ENCODE measurements around the gene CD44. TPM values are rescaled to one million over a fixed set of nuclear protein-coding genes. Genes with fewer than 3 reads are reported as not detected.

The CD44 gene
- total RNA-seq, 4 donors from 2014 or later, result 19.5 to 32.5 (median 29.2) TPM

GRCh38 chr11:35152575-35152974 lies 13.6 kb downstream of the CD44 start:
- peaks cover 0 to 3% of the 10 kb centered on the region in 2 donors for H3K4me1 ChIP-seq
- in situ Hi-C loops (cut with MboI; ENCODE audit: low sequenced_read_pairs in 4 of 4), result loop anchor here in 1 of 4 donors (10.0 kb wide), 1 partner anchor 62 kb away; no protein-coding TSS in a partner anchor

GRCh38 chr11:35153280-35153679 lies 14.3 kb downstream of the CD44 start:
- in situ Hi-C loops (cut with MboI; ENCODE audit: low sequenced_read_pairs in 4 of 4), result loop anchor here in 1 of 4 donors (10.0 kb wide), 1 partner anchor 62 kb away; no protein-coding TSS in a partner anchor
- DNase-seq (no peak), ATAC-seq (no peak)
- intact Hi-C loops (cut with DNase I; ENCODE audit: low total_unique reads), result no loop called here
- Histone ChIP-seq H3K9me3 (no peaks in the 10 kb centered on the region), H3K27me3 (no peaks in the 10 kb centered on the region), H3K27ac (no peak overlapping the region), H3K4me3 (no peak overlapping the region), H3K4me1 (peaks cover 0 to 10% of the 10 kb centered on the region in 2 donors), H3K36me3 (no peaks in the 10 kb centered on the region)
- TF ChIP-seq CTCF (IDR thresholded peaks at IDR 0.05 in 4 of 5, conservative IDR thresholded peaks at IDR 0.05 in 1 of 5) (no peak), POLR2A (IDR thresholded peaks at IDR 0.05) (no peak)

More at GRCh38 chr11:35152575-35152974, 13.6 kb downstream of the CD44 start:
- H3K27me3 ChIP-seq, result no peaks in the 10 kb centered on the region
- TF ChIP-seq CTCF (IDR thresholded peaks at IDR 0.05 in 4 of 5, conservative IDR thresholded peaks at IDR 0.05 in 1 of 5) (no peak), POLR2A (IDR thresholded peaks at IDR 0.05) (no peak)
- no peaks in the 10 kb centered on the region for H3K9me3 ChIP-seq
- no peak for ATAC-seq
- H3K27ac ChIP-seq, result peak overlapping the region in 1 of 4 donors; percentile 18
- H3K4me3 ChIP-seq, result no peak overlapping the region
- no peak for DNase-seq
- intact Hi-C loops (cut with DNase I; ENCODE audit: low total_unique reads), result no loop called here
- no peaks in the 10 kb centered on the region for H3K36me3 ChIP-seq

- DNase-seq (no peak), ATAC-seq (no peak)
- H3K27me3 ChIP-seq, result no peaks in the 10 kb centered on the region
- intact Hi-C loops (cut with DNase I; ENCODE audit: low total_unique reads) (no loop called here), in situ Hi-C loops (cut with MboI; ENCODE audit: low sequenced_read_pairs in 4 of 4) (loop anchor here in 1 of 4 donors (10.0 kb wide), 1 partner anchor 60 kb away; no protein-coding TSS in a partner anchor)
- H3K27ac ChIP-seq, result no peak overlapping the region
- H3K4me3 ChIP-seq, result no peak overlapping the region
- H3K36me3 ChIP-seq, result no peaks in the 10 kb centered on the region
- no peaks in the 10 kb centered on the region for H3K9me3 ChIP-seq
- peaks cover 8 to 24% of the 10 kb centered on the region in 2 donors for H3K4me1 ChIP-seq
- TF ChIP-seq POLR2A (IDR thresholded peaks at IDR 0.05) (no peak), CTCF (IDR thresholded peaks at IDR 0.05 in 4 of 5, conservative IDR thresholded peaks at IDR 0.05 in 1 of 5) (no peak)
These were observed 16.0 kb downstream of the CD44 start for GRCh38 chr11:35154952-35155351.

- Histone ChIP-seq H3K27me3 (no peaks in the 10 kb centered on the region), H3K4me1 (peaks cover 8 to 24% of the 10 kb centered on the region in 2 donors), H3K36me3 (no peaks in the 10 kb centered on the region), H3K4me3 (no peak overlapping the region), H3K27ac (no peak overlapping the region), H3K9me3 (no peaks in the 10 kb centered on the region)
- in situ Hi-C loops (cut with MboI; ENCODE audit: low sequenced_read_pairs in 4 of 4), result loop anchor here in 1 of 4 donors (10.0 kb wide), 1 partner anchor 59 kb away; no protein-coding TSS in a partner anchor
- intact Hi-C loops (cut with DNase I; ENCODE audit: low total_unique reads), result no loop called here
- no peak for ATAC-seq
- TF ChIP-seq CTCF (IDR thresholded peaks at IDR 0.05 in 4 of 5, conservative IDR thresholded peaks at IDR 0.05 in 1 of 5), result no peak
- TF ChIP-seq POLR2A (IDR thresholded peaks at IDR 0.05), result no peak
- DNase-seq, result no peak
These were observed 16.7 kb downstream of the CD44 start for GRCh38 chr11:35155677-35156076.

Measured in gastrocnemius medialis (tissue), 4 donors.